ENCODE data around the gene IFNAR1.

GRCh38 chr21:33355355-33355754 lies 30.6 kb downstream of the IFNAR1 start:
- no peak for TF ChIP-seq CTCF (IDR thresholded peaks at IDR 0.05)
- no peak for TF ChIP-seq HDAC2 (IDR thresholded peaks at IDR 0.05)
- no peak for TF ChIP-seq BHLHE40 (IDR thresholded peaks at IDR 0.05; ENCODE audit: low read depth, low read length)
- TF ChIP-seq RFX5 (IDR thresholded peaks at IDR 0.05): no peak
- no peak for TF ChIP-seq SREBF2 (IDR thresholded peaks at IDR 0.05)
- no peak for TF ChIP-seq MAX (IDR thresholded peaks at IDR 0.05)
- TF ChIP-seq POLR2A (IDR thresholded peaks at IDR 0.05; ENCODE audit: low read length): no peak
- TF ChIP-seq ESRRA (IDR thresholded peaks at IDR 0.05; ENCODE audit: borderline replicate concordance, low read length): no peak
- TF ChIP-seq, protein P1, sequence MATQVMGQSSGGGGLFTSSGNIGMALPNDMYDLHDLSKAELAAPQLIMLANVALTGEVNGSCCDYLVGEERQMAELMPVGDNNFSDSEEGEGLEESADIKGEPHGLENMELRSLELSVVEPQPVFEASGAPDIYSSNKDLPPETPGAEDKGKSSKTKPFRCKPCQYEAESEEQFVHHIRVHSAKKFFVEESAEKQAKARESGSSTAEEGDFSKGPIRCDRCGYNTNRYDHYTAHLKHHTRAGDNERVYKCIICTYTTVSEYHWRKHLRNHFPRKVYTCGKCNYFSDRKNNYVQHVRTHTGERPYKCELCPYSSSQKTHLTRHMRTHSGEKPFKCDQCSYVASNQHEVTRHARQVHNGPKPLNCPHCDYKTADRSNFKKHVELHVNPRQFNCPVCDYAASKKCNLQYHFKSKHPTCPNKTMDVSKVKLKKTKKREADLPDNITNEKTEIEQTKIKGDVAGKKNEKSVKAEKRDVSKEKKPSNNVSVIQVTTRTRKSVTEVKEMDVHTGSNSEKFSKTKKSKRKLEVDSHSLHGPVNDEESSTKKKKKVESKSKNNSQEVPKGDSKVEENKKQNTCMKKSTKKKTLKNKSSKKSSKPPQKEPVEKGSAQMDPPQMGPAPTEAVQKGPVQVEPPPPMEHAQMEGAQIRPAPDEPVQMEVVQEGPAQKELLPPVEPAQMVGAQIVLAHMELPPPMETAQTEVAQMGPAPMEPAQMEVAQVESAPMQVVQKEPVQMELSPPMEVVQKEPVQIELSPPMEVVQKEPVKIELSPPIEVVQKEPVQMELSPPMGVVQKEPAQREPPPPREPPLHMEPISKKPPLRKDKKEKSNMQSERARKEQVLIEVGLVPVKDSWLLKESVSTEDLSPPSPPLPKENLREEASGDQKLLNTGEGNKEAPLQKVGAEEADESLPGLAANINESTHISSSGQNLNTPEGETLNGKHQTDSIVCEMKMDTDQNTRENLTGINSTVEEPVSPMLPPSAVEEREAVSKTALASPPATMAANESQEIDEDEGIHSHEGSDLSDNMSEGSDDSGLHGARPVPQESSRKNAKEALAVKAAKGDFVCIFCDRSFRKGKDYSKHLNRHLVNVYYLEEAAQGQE (IDR thresholded peaks at IDR 0.05): no peak
- TF ChIP-seq, protein P2, sequence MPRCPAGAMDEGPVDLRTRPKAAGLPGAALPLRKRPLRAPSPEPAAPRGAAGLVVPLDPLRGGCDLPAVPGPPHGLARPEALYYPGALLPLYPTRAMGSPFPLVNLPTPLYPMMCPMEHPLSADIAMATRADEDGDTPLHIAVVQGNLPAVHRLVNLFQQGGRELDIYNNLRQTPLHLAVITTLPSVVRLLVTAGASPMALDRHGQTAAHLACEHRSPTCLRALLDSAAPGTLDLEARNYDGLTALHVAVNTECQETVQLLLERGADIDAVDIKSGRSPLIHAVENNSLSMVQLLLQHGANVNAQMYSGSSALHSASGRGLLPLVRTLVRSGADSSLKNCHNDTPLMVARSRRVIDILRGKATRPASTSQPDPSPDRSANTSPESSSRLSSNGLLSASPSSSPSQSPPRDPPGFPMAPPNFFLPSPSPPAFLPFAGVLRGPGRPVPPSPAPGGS (IDR thresholded peaks at IDR 0.05): no peak
- no peak for TF ChIP-seq CEBPB (IDR thresholded peaks at IDR 0.05)
- TF ChIP-seq EP300 (IDR thresholded peaks at IDR 0.05): no peak
- TF ChIP-seq, protein P3, sequence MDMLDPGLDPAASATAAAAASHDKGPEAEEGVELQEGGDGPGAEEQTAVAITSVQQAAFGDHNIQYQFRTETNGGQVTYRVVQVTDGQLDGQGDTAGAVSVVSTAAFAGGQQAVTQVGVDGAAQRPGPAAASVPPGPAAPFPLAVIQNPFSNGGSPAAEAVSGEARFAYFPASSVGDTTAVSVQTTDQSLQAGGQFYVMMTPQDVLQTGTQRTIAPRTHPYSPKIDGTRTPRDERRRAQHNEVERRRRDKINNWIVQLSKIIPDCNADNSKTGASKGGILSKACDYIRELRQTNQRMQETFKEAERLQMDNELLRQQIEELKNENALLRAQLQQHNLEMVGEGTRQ (IDR thresholded peaks at IDR 0.05): no peak
- TF ChIP-seq POLR2AphosphoS2 (conservative IDR thresholded peaks at IDR 0.05; ENCODE audit: low read length): no peak
